ENCODE measurements around the gene HSP90AA1. TPM values are rescaled to one million over a fixed set of nuclear protein-coding genes. Genes with fewer than 3 reads are reported as not detected.

The HSP90AA1 gene
- total and polyA plus RNA-seq, 2 of the 8 experiments (the other 6 are each of a cell fraction or from before 2014, with no cell fraction given): 339 to 878 TPM

DNA sequence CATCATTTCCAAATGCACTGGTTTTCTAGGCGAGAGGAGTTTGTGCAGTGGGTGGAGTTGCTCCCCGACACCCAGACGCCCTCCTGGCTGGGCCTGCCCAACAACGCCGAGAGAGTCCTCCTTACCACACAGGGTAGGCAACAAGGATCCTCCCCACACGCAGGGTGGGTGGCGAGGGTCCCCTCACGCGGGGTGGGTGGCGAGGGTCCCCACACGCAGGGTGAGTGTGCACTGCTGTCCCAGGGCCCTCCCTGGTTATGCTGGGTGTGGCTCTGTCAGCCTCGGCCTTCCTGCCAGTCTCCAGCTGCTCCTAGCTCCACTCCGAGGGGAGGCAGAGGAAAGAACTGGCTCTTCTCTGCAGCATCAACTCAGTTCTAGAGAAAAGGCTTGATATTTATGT is 42.3 kb downstream of the HSP90AA1 start:
- no peak overlapping the region for H3K56ac ChIP-seq (replicated peaks; ENCODE audit: insufficient read length, low read depth, low read length)
- H3K36me3 ChIP-seq (ENCODE audit: control insufficient read depth in 2 of 4, insufficient read depth in 4 of 4, low read length in 3 of 4): peaks cover 49 to 77% (median 69%) of the 10 kb centered on the region in 4 experiments
- H3K27ac ChIP-seq (ENCODE audit: low read depth, low read length): no peak overlapping the region
- H4K20me1 ChIP-seq (replicated peaks in 1 of 2; ENCODE audit: control insufficient read depth in 1 of 2, insufficient read depth in 2 of 2, low read length in 2 of 2): peaks cover 0 to 10% of the 10 kb centered on the region in 2 experiments
- no peak overlapping the region for H3K4me3 ChIP-seq (ENCODE audit: extremely low read depth in 1 of 4, insufficient read depth in 2 of 4, low read depth in 3 of 4, low read length in 4 of 4)
- H2AFZ ChIP-seq (ENCODE audit: low read length): no peak overlapping the region
- H3K9ac ChIP-seq (replicated peaks in 1 of 4; ENCODE audit: extremely low read depth in 1 of 4, low read depth in 3 of 4, low read length in 3 of 4): no peak overlapping the region
- ChIA-PET CTCF (ENCODE audit: partially characterized antibody) (interaction anchor here (1.8 to 2.2 kb wide), 2 partner anchors 18 to 52 kb away, joined by 6 to 9 read pairs; no protein-coding TSS in a partner anchor), POLR2A (ENCODE audit: partially characterized antibody) (interaction anchor here (1.1 kb wide), 1 partner anchor 8 kb away, joined by 3 read pairs; no protein-coding TSS in a partner anchor)
- DNase-seq (ENCODE audit: low read depth in 1 of 2, low spot score in 2 of 2) (no peak), FAIRE-seq (no peak)
- H3K23me2 ChIP-seq (ENCODE audit: low read depth, low read length): no peaks in the 10 kb centered on the region
- TF ChIP-seq GABPA (IDR thresholded peaks at IDR 0.05; ENCODE audit: borderline replicate concordance, insufficient read depth, low read length): no peak
- no peak for TF ChIP-seq BCL11A (IDR thresholded peaks at IDR 0.05; ENCODE audit: low read depth in 2 of 2, low read length in 2 of 2)
- TF ChIP-seq EGR1 (IDR thresholded peaks at IDR 0.05; ENCODE audit: borderline replicate concordance, low read depth, low read length): no peak
- no peak for TF ChIP-seq GTF2F1 (IDR thresholded peaks at IDR 0.05; ENCODE audit: borderline replicate concordance, low read depth, low read length)
- no peak for TF ChIP-seq POLR2AphosphoS5 (IDR thresholded peaks at IDR 0.05; ENCODE audit: low read depth, low read length)
- no peak for TF ChIP-seq TAF7 (optimal IDR thresholded peaks at IDR 0.05; ENCODE audit: borderline replicate concordance, low read depth, low read length)
- no peak overlapping the region for H3K23ac ChIP-seq (ENCODE audit: insufficient read length)
- no peak overlapping the region for H3K4me2 ChIP-seq (ENCODE audit: insufficient read depth in 1 of 2, low read depth in 2 of 2, low read length in 2 of 2)
- no peaks in the 10 kb centered on the region for H3K79me1 ChIP-seq (ENCODE audit: low read depth, low read length)
- no peak overlapping the region for H4K91ac ChIP-seq (replicated peaks; ENCODE audit: insufficient read length, low read length)
- no peaks in the 10 kb centered on the region for H3K79me2 ChIP-seq (ENCODE audit: control insufficient read depth in 1 of 2, insufficient read depth in 2 of 2, low read length in 2 of 2)
- H2BK20ac ChIP-seq (ENCODE audit: low read length): no peak overlapping the region
- no peak overlapping the region for H3K14ac ChIP-seq (ENCODE audit: insufficient read length)
- H4K5ac ChIP-seq (ENCODE audit: insufficient read length, low read depth, low read length): no peak overlapping the region
- H2BK5ac ChIP-seq (ENCODE audit: low read depth, low read length): no peak overlapping the region
- no peak overlapping the region for H2BK12ac ChIP-seq (ENCODE audit: low read depth, low read length)
- no peak overlapping the region for H4K8ac ChIP-seq (ENCODE audit: extremely low read depth, insufficient read depth, low read length)
- no peak overlapping the region for H2BK15ac ChIP-seq (ENCODE audit: low read length)
- no peaks in the 10 kb centered on the region for H3K27me3 ChIP-seq (replicated peaks in 1 of 4; ENCODE audit: control insufficient read depth in 3 of 4, extremely low read depth in 1 of 4, insufficient read depth in 3 of 4, low read length in 3 of 4)
- no peak overlapping the region for H3K4ac ChIP-seq (replicated peaks; ENCODE audit: insufficient read length, low read depth, low read length)
- no peak overlapping the region for H3K18ac ChIP-seq (ENCODE audit: extremely low read depth, low read length)
- H2BK120ac ChIP-seq (replicated peaks; ENCODE audit: low read depth, low read length): no peak overlapping the region
- no peaks in the 10 kb centered on the region for H3K9me3 ChIP-seq (ENCODE audit: insufficient read depth in 2 of 2, low read depth in 1 of 2, low read length in 1 of 2)
- H3K4me1 ChIP-seq (replicated peaks in 1 of 4; ENCODE audit: control insufficient read depth in 3 of 4, insufficient read depth in 4 of 4, low read length in 3 of 4): no peaks in the 10 kb centered on the region
- 81% methylated on average over 13 of the region's 13 CpGs; no CpG with 5 or more reads in 1 of the 2 experiments for WGBS, 2 experiments (ENCODE audit: extremely low coverage in 1 of 2, insufficient coverage in 1 of 2, insufficient read length in 1 of 2, insufficient replicate concordance in 2 of 2, low coverage in 1 of 2, low lambda C conversion rate in 2 of 2, missing lambda C conversion rate in 1 of 2)
- H2AK5ac ChIP-seq (ENCODE audit: low read depth, low read length): no peak overlapping the region

Measured in H1 (cell line).